Left lung (tissue), 10 donors: ENCODE data around the gene RAB3GAP1. TPM values are rescaled to one million over a fixed set of nuclear protein-coding genes. Genes with fewer than 3 reads are reported as not detected.

Experiments used
- ATAC-seq: fragments of 200-7000 bp; cut with Tn5 transposase; one replicate; pipeline ENCODE4 v1.9.1; 2020; ENCODE audit warnings: moderate library complexity
- DNase-seq, 4 donors: peaks; one replicate each; pipeline ENCODE4 v3.0.0-alpha.2; 2013 to 2020
- H3K27ac ChIP-seq, 2 donors: fragments of 200-600 bp; sonication (generic) in 1 of 2; one replicate each; pipeline versions ENCODE4 v1.5.0 to v1.8.0; 2020 to 2021
- H3K27me3 ChIP-seq, 2 donors: fragments of 200-600 bp; sonication (generic) in 1 of 2; one replicate each; pipeline versions ENCODE4 v1.5.0 to v1.8.0; 2020 to 2021
- H3K36me3 ChIP-seq, 2 donors: fragments of 200-600 bp; sonication (generic) in 1 of 2; one replicate each; pipeline versions ENCODE4 v1.5.0 to v1.8.0; 2020 to 2021
- H3K4me1 ChIP-seq, 2 donors: fragments of 200-600 bp; one replicate each; pipeline ENCODE4 v1.8.0; 2021
- H3K4me3 ChIP-seq, 2 donors: fragments of 200-600 bp; sonication (generic) in 1 of 2; one replicate each; pipeline versions ENCODE4 v1.5.0 to v1.8.0; 2020 to 2021; ENCODE audit warnings: mild to moderate bottlenecking in 1 of 2
- H3K9me3 ChIP-seq, 2 donors: fragments of 200-600 bp; sonication (generic) in 1 of 2; one replicate each; pipeline versions ENCODE4 v1.5.0 to v1.8.0; 2020 to 2021
- intact Hi-C, 2 donors: fragments of 100-400 bp; cut with DNase I; formaldehyde crosslinking; loops; one replicate each; pipeline versions ENCODE4 v1.11.2 to v1.14.2; 2022
- polyA plus RNA-seq, 6 donors: library from polyadenylated mRNA; unstranded; fragments of 120-200 nt; gene quantifications; one replicate each; pipeline ENCODE4 v1.2.1, GENCODE V29; 2013; ENCODE audit not compliant: insufficient read length in 6 of 6
- total RNA-seq, 2 donors: library from RNA; stranded (reverse); fragmentation: NEBNext Ultra II Directional; extraction: Animal tissue kit (Norgen Biotek cat#: 25700); gene quantifications; one replicate each; pipeline ENCODE4 v1.2.1, GENCODE V29; 2021
- TF ChIP-seq, protein P1 (sequence below), 2 donors: fragments of 200-600 bp; sonication (generic) in 1 of 2; IDR thresholded peaks; one replicate each; pipeline versions ENCODE4 v1.5.0 to v1.8.0; 2021; ENCODE audit warnings: antibody characterized with exemption in 2 of 2
- donor health status: DM: no; HTN: yes; CAD: no.
- donor health status: DM: no; HTN: no; CAD: no.

The RAB3GAP1 gene
- total and polyA plus RNA-seq, 8 donors: 40.2 to 68.1 (median 59.7) TPM

DNA sequence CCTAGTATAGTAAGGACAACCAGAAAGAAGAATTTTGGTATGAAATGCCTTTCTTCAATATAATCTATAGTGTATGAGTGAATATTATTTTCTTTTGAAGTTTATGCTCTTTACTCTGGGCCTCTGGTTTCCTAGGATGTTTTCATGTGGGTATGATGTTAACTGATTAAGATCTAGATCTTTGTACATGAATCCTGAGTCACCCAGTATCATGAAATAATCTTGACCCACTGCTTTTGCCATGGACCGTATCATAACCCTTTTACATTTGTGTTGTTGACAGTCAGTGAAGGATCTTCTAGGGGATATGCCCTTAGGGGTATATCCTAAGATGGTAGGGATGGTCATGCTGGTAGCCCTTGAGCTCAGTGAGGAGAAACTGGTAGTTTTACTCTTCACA lies 100.3 kb downstream of the RAB3GAP1 start:
- TF ChIP-seq, protein P1, sequence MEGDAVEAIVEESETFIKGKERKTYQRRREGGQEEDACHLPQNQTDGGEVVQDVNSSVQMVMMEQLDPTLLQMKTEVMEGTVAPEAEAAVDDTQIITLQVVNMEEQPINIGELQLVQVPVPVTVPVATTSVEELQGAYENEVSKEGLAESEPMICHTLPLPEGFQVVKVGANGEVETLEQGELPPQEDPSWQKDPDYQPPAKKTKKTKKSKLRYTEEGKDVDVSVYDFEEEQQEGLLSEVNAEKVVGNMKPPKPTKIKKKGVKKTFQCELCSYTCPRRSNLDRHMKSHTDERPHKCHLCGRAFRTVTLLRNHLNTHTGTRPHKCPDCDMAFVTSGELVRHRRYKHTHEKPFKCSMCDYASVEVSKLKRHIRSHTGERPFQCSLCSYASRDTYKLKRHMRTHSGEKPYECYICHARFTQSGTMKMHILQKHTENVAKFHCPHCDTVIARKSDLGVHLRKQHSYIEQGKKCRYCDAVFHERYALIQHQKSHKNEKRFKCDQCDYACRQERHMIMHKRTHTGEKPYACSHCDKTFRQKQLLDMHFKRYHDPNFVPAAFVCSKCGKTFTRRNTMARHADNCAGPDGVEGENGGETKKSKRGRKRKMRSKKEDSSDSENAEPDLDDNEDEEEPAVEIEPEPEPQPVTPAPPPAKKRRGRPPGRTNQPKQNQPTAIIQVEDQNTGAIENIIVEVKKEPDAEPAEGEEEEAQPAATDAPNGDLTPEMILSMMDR (IDR thresholded peaks at IDR 0.05): no peak
- H3K4me3 ChIP-seq: no peak overlapping the region
- DNase-seq: no peak
- H3K9me3 ChIP-seq: no peaks in the 10 kb centered on the region
- H3K27me3 ChIP-seq: no peaks in the 10 kb centered on the region
- ATAC-seq: no peak
- intact Hi-C loops: no loop called here
- no peak overlapping the region for H3K27ac ChIP-seq
- H3K36me3 ChIP-seq: peaks cover 0 to 72% of the 10 kb centered on the region in 2 donors
- H3K4me1 ChIP-seq: no peaks in the 10 kb centered on the region

DNA sequence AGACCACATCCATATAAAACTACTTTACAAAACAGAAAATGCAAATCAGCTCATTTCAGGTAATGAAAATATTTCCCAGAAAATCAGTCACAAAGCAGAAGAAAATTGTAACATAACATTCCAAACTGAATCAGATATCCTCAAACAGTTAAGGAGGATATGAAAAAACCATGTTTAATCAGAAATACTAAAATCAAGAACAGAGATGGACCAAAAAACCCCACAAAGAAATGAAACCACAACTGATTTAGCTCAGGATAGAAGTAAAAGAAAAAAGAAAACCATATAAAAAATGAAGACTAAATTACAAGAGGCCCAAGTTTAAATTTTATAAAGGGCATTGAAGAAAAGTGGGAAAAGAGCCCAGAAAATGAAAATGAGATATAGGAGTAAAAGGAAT lies 102.9 kb downstream of the RAB3GAP1 start:
- Histone ChIP-seq H3K4me1 (no peaks in the 10 kb centered on the region), H3K36me3 (peaks cover 0 to 97% of the 10 kb centered on the region in 2 donors), H3K4me3 (no peak overlapping the region), H3K27me3 (no peaks in the 10 kb centered on the region), H3K27ac (no peak overlapping the region), H3K9me3 (no peaks in the 10 kb centered on the region)
- ATAC-seq (no peak), DNase-seq (no peak)
- intact Hi-C loops: no loop called here
- TF ChIP-seq, protein P1 (IDR thresholded peaks at IDR 0.05): no peak

DNA sequence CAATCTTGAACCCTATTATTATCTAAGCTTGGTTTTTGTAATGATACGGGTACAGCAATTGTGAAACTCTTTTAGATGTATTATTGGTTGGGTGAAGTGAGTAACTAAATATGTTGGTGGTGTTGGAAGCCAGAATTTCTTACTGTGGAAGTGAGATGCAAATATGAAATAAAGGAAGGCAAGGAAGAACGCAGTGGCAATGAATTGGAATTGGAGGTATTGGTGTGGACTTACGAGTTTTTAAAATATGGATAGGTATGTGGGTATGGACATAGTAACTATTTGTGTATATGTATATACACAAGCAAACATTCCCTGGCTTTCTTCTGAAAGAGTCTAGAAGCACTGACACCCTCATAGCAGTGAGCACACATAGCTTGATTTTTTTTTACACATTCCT lies 105.8 kb downstream of the RAB3GAP1 start:
- no peak for ATAC-seq
- Histone ChIP-seq H3K27ac (no peak overlapping the region), H3K27me3 (no peaks in the 10 kb centered on the region), H3K9me3 (no peaks in the 10 kb centered on the region), H3K4me3 (no peak overlapping the region), H3K36me3 (peaks cover 0 to 90% of the 10 kb centered on the region in 2 donors), H3K4me1 (no peaks in the 10 kb centered on the region)
- no peak for DNase-seq
- intact Hi-C loops: no loop called here
- TF ChIP-seq, protein P1 (IDR thresholded peaks at IDR 0.05): no peak

DNA sequence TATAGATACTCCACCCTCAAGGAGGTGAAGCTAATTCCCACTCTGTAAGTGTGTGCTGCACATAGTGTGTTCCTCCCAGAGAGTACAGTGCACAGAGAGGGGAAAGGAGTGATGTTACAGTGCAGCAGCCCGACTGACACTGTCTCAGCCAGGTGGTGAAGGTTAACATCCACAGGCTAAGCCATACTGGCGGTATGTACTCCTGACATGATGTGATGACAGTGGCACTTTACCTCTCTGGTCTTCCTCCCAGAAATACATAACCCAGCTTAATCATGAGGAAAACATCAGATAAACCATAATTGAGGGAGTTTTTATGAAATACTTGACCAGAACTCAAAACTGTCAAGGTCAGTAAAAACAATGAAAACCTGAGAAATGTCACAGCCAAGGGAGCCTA lies 107.1 kb downstream of the RAB3GAP1 start:
- Histone ChIP-seq H3K36me3 (peaks cover 0 to 91% of the 10 kb centered on the region in 2 donors), H3K4me3 (no peak overlapping the region), H3K9me3 (no peaks in the 10 kb centered on the region), H3K4me1 (no peaks in the 10 kb centered on the region), H3K27me3 (no peaks in the 10 kb centered on the region), H3K27ac (no peak overlapping the region)
- intact Hi-C loops: no loop called here
- no peak for ATAC-seq
- DNase-seq: no peak
- TF ChIP-seq, protein P1 (IDR thresholded peaks at IDR 0.05): no peak

DNA sequence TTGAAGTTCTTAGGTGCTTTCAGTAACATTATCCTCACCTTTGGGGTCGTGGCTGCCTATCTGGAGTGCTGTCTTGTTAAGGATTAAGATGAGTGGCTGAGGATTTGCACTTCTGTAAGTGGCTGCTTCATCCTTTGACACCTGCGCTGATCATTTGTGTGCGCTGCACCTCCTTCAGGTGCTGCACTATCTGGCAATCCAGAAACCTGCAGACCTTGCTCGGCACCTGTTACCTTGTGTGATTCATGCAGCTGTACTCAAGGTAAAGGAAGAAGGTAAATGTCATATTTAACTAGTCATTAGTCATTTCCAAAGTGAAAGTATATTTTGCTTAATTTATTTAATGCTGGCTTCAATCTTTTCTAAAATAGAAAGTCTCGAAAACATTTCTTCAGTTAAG lies 110.3 kb downstream of the RAB3GAP1 start:
- intact Hi-C loops: no loop called here
- Histone ChIP-seq H3K27me3 (no peaks in the 10 kb centered on the region), H3K27ac (no peak overlapping the region), H3K9me3 (no peaks in the 10 kb centered on the region), H3K4me1 (no peaks in the 10 kb centered on the region), H3K36me3 (peaks cover 0 to 89% of the 10 kb centered on the region in 2 donors), H3K4me3 (no peak overlapping the region)
- ATAC-seq (no peak), DNase-seq (no peak)
- TF ChIP-seq, protein P1 (IDR thresholded peaks at IDR 0.05): no peak
